Skin of body (tissue), 1 donor: ENCODE measurements around the gene GABRA1. TPM values are rescaled to one million over a fixed set of nuclear protein-coding genes. Genes with fewer than 3 reads are reported as not detected.

Source experiments
- total RNA-seq: library from RNA; depleted of rRNA; stranded (reverse); fragments of >200 nt; gene quantifications from one replicate; pipeline ENCODE4 v1.2.3, GENCODE V29; 2014

Gene GABRA1
- total RNA-seq, 1 donor from 2014 or later: not detected

Other genes with a start within 250 kb of the GABRA1 start
- not detected for gene GABRA6, start 162.4 kb upstream of the GABRA1 start, total RNA-seq
- not detected for gene GABRG2, start 219.7 kb downstream of the GABRA1 start, total RNA-seq